K562 (cell line): ENCODE data around the gene DCUN1D1. TPM values are rescaled to one million over a fixed set of nuclear protein-coding genes. Genes with fewer than 3 reads are reported as not detected.

ENCODE experiments used
- CREBBP ChIP-seq: IDR thresholded peaks from one replicate; pipeline ENCODE4 v1.6.1; 2012; ENCODE audit warnings: low read depth, mild to moderate bottlenecking, control low read depth, inconsistent platforms, low read length
- ERF ChIP-seq: fragments of 450-650 bp; formaldehyde crosslinking; IDR thresholded peaks from 2 replicates; pipeline ENCODE4 v1.4.0; 2020; ENCODE audit warnings: mild to moderate bottlenecking, mixed read lengths
- GABPB1 ChIP-seq: sonication (generic); formaldehyde crosslinking; IDR thresholded peaks from 2 replicates; pipeline ENCODE4 v1.8.0; 2022; ENCODE audit warnings: mild to moderate bottlenecking, missing genetic modification reagents
- JUN ChIP-seq, 2 experiments: sonication (generic) in 1 of 2; formaldehyde crosslinking in 1 of 2; IDR thresholded peaks; 2 replicates each; pipeline versions ENCODE4 v1.6.1 to v1.8.0; 2012 to 2022; ENCODE audit warnings: borderline replicate concordance in 2 of 2, mild to moderate bottlenecking in 2 of 2, improper control_type of control experiment in 1 of 2, low read depth in 1 of 2, low read length in 1 of 2, missing genetic modification reagents in 1 of 2
- KDM4B ChIP-seq, 2 experiments: fragments of 450-650 bp in 1 of 2; sonication (generic) in 1 of 2; IDR thresholded peaks; 2 replicates each; pipeline ENCODE4 v1.6.1; 2016 to 2017; ENCODE audit warnings: borderline replicate concordance in 2 of 2, antibody characterized with exemption in 1 of 2, low read depth in 1 of 2, mild to moderate bottlenecking in 1 of 2
- U2AF2 ChIP-seq: fragments of 200-400 bp; formaldehyde crosslinking; optimal IDR thresholded peaks from 2 replicates; pipeline ENCODE3; 2017; ENCODE audit warnings: low read depth, mild to moderate bottlenecking, low read length
- ZSCAN32 ChIP-seq: fragments of 450-650 bp; formaldehyde crosslinking; IDR thresholded peaks from 2 replicates; pipeline ENCODE4 v1.4.0; 2020; ENCODE audit warnings: mild to moderate bottlenecking, moderate library complexity
- polyA plus RNA-seq, 8 experiments: library from polyadenylated mRNA; depleted of rRNA in 4 of 8; stranded (reverse) in 5 of 8; unstranded in 3 of 8; fragments of >200 nt; fragmentation: Nextera tagmentation in 2 of 8; fragmentation: Illumina TruSeq in 1 of 8; extraction: Ambion mirVana in 2 of 8; extraction: Trizol in 1 of 8; gene quantifications; 2 replicates each; pipeline versions ENCODE4 v1.2.1 to v1.2.3, GENCODE V29; 2011 to 2014; ENCODE audit warnings: inconsistent platforms in 1 of 8, missing spikeins in 1 of 8
- total RNA-seq, 7 experiments: library from RNA; depleted of rRNA in 6 of 7; stranded (reverse); fragments of >200 nt in 6 of 7; fragmentation: Illumina TruSeq in 2 of 7; extraction: Trizol in 2 of 7; gene quantifications; 2 replicates each; pipeline versions ENCODE4 v1.2.1 to v1.2.3, GENCODE V29; 2011 to 2021; ENCODE audit warnings: low replicate concordance in 1 of 7
- TF ChIP-seq, protein P1 (sequence below): fragments of 450-650 bp; formaldehyde crosslinking; IDR thresholded peaks from 2 replicates; pipeline ENCODE4 v1.4.0; 2020; ENCODE audit warnings: mild to moderate bottlenecking, mixed read lengths
- TF ChIP-seq, protein P2 (sequence below): fragments of 450-650 bp; IDR thresholded peaks from 2 replicates; pipeline ENCODE4 v1.6.1; 2018; ENCODE audit warnings: mild to moderate bottlenecking, low read depth; ENCODE audit not compliant: partially characterized antibody
- TF ChIP-seq, protein P3 (sequence below): sonication (generic); formaldehyde crosslinking; IDR thresholded peaks from 2 replicates; pipeline ENCODE4 v1.8.1; 2023; ENCODE audit warnings: missing genetic modification reagents, mild to moderate bottlenecking, borderline replicate concordance
- TF ChIP-seq, protein P4 (sequence below): sonication (generic); formaldehyde crosslinking; IDR thresholded peaks from 2 replicates; pipeline ENCODE4 v1.4.0; 2020; ENCODE audit warnings: mild to moderate bottlenecking, missing genetic modification reagents
- TF ChIP-seq, protein P5 (sequence below): fragments of 250-450 bp; sonication (Bioruptor Pico); IDR thresholded peaks from 2 replicates; pipeline ENCODE4 v1.4.0; 2020; ENCODE audit warnings: mild to moderate bottlenecking, moderate library complexity

DCUN1D1 gene
- total and polyA plus RNA-seq, 9 of the 15 experiments (the other 6 are each of a cell fraction or from before 2014, with no cell fraction given) = 11.4 to 46.8 (median 28.2) TPM

- TF ChIP-seq, protein P1, sequence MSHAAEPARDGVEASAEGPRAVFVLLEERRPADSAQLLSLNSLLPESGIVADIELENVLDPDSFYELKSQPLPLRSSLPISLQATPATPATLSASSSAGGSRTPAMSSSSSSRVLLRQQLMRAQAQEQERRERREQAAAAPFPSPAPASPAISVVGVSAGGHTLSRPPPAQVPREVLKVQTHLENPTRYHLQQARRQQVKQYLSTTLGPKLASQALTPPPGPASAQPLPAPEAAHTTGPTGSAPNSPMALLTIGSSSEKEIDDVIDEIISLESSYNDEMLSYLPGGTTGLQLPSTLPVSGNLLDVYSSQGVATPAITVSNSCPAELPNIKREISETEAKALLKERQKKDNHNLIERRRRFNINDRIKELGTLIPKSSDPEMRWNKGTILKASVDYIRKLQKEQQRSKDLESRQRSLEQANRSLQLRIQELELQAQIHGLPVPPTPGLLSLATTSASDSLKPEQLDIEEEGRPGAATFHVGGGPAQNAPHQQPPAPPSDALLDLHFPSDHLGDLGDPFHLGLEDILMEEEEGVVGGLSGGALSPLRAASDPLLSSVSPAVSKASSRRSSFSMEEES (CRISPR knock-in tag) = no peak
- TF ChIP-seq, protein P2, sequence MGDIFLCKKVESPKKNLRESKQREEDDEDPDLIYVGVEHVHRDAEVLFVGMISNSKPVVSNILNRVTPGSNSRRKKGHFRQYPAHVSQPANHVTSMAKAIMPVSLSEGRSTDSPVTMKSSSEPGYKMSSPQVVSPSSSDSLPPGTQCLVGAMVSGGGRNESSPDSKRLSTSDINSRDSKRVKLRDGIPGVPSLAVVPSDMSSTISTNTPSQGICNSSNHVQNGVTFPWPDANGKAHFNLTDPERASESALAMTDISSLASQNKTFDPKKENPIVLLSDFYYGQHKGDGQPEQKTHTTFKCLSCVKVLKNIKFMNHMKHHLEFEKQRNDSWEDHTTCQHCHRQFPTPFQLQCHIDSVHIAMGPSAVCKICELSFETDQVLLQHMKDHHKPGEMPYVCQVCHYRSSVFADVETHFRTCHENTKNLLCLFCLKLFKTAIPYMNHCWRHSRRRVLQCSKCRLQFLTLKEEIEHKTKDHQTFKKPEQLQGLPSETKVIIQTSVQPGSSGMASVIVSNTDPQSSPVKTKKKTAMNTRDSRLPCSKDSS = no peak
- TF ChIP-seq JUN (IDR thresholded peaks at IDR 0.05; ENCODE audit: borderline replicate concordance, low read depth, low read length) = peak; percentile 45; the same call in 1 of the 2 replicates
- no peak for TF ChIP-seq JUN (CRISPR knock-in tag; IDR thresholded peaks at IDR 0.05; ENCODE audit: borderline replicate concordance)
- TF ChIP-seq, protein P3, sequence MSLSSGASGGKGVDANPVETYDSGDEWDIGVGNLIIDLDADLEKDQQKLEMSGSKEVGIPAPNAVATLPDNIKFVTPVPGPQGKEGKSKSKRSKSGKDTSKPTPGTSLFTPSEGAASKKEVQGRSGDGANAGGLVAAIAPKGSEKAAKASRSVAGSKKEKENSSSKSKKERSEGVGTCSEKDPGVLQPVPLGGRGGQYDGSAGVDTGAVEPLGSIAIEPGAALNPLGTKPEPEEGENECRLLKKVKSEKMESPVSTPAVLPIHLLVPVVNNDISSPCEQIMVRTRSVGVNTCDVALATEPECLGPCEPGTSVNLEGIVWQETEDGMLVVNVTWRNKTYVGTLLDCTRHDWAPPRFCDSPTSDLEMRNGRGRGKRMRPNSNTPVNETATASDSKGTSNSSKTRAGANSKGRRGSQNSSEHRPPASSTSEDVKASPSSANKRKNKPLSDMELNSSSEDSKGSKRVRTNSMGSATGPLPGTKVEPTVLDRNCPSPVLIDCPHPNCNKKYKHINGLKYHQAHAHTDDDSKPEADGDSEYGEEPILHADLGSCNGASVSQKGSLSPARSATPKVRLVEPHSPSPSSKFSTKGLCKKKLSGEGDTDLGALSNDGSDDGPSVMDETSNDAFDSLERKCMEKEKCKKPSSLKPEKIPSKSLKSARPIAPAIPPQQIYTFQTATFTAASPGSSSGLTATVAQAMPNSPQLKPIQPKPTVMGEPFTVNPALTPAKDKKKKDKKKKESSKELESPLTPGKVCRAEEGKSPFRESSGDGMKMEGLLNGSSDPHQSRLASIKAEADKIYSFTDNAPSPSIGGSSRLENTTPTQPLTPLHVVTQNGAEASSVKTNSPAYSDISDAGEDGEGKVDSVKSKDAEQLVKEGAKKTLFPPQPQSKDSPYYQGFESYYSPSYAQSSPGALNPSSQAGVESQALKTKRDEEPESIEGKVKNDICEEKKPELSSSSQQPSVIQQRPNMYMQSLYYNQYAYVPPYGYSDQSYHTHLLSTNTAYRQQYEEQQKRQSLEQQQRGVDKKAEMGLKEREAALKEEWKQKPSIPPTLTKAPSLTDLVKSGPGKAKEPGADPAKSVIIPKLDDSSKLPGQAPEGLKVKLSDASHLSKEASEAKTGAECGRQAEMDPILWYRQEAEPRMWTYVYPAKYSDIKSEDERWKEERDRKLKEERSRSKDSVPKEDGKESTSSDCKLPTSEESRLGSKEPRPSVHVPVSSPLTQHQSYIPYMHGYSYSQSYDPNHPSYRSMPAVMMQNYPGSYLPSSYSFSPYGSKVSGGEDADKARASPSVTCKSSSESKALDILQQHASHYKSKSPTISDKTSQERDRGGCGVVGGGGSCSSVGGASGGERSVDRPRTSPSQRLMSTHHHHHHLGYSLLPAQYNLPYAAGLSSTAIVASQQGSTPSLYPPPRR (CRISPR knock-in tag) = no peak
- no peak for TF ChIP-seq CREBBP
- TF ChIP-seq KDM4B (IDR thresholded peaks at IDR 0.05; ENCODE audit: borderline replicate concordance in 2 of 2, low read depth in 1 of 2) = no peak
- TF ChIP-seq GABPB1 (CRISPR knock-in tag) = no peak
- no peak for TF ChIP-seq ERF
- TF ChIP-seq U2AF2 = no peak
- TF ChIP-seq, protein P4, sequence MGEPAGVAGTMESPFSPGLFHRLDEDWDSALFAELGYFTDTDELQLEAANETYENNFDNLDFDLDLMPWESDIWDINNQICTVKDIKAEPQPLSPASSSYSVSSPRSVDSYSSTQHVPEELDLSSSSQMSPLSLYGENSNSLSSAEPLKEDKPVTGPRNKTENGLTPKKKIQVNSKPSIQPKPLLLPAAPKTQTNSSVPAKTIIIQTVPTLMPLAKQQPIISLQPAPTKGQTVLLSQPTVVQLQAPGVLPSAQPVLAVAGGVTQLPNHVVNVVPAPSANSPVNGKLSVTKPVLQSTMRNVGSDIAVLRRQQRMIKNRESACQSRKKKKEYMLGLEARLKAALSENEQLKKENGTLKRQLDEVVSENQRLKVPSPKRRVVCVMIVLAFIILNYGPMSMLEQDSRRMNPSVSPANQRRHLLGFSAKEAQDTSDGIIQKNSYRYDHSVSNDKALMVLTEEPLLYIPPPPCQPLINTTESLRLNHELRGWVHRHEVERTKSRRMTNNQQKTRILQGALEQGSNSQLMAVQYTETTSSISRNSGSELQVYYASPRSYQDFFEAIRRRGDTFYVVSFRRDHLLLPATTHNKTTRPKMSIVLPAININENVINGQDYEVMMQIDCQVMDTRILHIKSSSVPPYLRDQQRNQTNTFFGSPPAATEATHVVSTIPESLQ = 0 out of 2 replicates have a peak, but pooled peaks have one; percentile 53
- TF ChIP-seq ZSCAN32 (CRISPR knock-in tag) = no peak
- TF ChIP-seq, protein P5, sequence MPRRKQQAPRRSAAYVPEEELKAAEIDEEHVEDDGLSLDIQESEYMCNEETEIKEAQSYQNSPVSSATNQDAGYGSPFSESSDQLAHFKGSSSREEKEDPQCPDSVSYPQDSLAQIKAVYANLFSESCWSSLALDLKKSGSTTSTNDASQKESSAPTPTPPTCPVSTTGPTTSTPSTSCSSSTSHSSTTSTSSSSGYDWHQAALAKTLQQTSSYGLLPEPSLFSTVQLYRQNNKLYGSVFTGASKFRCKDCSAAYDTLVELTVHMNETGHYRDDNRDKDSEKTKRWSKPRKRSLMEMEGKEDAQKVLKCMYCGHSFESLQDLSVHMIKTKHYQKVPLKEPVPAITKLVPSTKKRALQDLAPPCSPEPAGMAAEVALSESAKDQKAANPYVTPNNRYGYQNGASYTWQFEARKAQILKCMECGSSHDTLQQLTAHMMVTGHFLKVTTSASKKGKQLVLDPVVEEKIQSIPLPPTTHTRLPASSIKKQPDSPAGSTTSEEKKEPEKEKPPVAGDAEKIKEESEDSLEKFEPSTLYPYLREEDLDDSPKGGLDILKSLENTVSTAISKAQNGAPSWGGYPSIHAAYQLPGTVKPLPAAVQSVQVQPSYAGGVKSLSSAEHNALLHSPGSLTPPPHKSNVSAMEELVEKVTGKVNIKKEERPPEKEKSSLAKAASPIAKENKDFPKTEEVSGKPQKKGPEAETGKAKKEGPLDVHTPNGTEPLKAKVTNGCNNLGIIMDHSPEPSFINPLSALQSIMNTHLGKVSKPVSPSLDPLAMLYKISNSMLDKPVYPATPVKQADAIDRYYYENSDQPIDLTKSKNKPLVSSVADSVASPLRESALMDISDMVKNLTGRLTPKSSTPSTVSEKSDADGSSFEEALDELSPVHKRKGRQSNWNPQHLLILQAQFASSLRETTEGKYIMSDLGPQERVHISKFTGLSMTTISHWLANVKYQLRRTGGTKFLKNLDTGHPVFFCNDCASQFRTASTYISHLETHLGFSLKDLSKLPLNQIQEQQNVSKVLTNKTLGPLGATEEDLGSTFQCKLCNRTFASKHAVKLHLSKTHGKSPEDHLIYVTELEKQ = 0 out of 2 replicates have a peak, but pooled peaks have one; percentile 32
Observed at GRCh38 chr3:182920515-182921084, 59.7 kb downstream of the DCUN1D1 start (continued).
